ENCODE measurements around the gene CD33. TPM values are rescaled to one million over a fixed set of nuclear protein-coding genes. Genes with fewer than 3 reads are reported as not detected.

Gene CD33
- total and polyA plus RNA-seq, 9 of the 15 experiments (the other 6 are each of a cell fraction or from before 2014, with no cell fraction given), result 36.1 to 88.6 (median 49.6) TPM

DNA sequence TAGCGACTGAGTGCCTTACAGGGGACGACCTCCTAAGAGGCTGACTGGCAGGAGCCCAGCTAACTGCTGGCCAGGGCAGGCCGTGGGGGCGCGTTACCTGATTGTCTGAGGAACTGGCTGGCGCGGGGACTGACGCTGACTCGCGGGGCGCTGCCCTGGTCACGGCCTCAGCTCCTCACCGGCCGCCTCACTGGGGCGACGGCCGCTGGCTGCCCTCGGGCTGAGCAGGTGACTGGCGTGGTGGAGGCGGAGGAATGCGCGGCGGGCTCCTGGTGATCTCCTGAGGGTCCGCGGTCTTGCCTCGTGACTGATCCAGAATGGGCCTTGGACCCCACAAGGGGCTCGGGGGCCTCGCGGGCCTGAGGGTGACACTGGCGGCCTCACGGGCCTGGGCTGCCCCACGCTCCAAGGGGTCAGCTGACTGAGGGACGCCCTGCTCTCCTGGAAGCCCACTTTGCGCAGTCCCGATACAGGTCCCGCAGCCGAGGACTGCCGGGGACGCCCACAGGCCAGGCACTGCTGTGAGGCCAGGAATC, 43.4 kb upstream of the CD33 start (continued):
- TF ChIP-seq SMAD3 (CRISPR knock-in tag; conservative IDR thresholded peaks at IDR 0.05), result no peak
- TF ChIP-seq, protein P1, sequence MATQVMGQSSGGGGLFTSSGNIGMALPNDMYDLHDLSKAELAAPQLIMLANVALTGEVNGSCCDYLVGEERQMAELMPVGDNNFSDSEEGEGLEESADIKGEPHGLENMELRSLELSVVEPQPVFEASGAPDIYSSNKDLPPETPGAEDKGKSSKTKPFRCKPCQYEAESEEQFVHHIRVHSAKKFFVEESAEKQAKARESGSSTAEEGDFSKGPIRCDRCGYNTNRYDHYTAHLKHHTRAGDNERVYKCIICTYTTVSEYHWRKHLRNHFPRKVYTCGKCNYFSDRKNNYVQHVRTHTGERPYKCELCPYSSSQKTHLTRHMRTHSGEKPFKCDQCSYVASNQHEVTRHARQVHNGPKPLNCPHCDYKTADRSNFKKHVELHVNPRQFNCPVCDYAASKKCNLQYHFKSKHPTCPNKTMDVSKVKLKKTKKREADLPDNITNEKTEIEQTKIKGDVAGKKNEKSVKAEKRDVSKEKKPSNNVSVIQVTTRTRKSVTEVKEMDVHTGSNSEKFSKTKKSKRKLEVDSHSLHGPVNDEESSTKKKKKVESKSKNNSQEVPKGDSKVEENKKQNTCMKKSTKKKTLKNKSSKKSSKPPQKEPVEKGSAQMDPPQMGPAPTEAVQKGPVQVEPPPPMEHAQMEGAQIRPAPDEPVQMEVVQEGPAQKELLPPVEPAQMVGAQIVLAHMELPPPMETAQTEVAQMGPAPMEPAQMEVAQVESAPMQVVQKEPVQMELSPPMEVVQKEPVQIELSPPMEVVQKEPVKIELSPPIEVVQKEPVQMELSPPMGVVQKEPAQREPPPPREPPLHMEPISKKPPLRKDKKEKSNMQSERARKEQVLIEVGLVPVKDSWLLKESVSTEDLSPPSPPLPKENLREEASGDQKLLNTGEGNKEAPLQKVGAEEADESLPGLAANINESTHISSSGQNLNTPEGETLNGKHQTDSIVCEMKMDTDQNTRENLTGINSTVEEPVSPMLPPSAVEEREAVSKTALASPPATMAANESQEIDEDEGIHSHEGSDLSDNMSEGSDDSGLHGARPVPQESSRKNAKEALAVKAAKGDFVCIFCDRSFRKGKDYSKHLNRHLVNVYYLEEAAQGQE (IDR thresholded peaks at IDR 0.05; ENCODE audit: borderline replicate concordance), result no peak
- TF ChIP-seq, protein P1 (CRISPR knock-in tag; IDR thresholded peaks at IDR 0.05; ENCODE audit: low read depth), result no peak
- TF ChIP-seq, protein P2, sequence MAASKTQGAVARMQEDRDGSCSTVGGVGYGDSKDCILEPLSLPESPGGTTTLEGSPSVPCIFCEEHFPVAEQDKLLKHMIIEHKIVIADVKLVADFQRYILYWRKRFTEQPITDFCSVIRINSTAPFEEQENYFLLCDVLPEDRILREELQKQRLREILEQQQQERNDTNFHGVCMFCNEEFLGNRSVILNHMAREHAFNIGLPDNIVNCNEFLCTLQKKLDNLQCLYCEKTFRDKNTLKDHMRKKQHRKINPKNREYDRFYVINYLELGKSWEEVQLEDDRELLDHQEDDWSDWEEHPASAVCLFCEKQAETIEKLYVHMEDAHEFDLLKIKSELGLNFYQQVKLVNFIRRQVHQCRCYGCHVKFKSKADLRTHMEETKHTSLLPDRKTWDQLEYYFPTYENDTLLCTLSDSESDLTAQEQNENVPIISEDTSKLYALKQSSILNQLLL (CRISPR knock-in tag; IDR thresholded peaks at IDR 0.05; ENCODE audit: borderline replicate concordance), result no peak
- TF ChIP-seq KAT7 (CRISPR knock-in tag; IDR thresholded peaks at IDR 0.05; ENCODE audit: borderline replicate concordance), result no peak
- TF ChIP-seq TEAD1 (CRISPR knock-in tag; IDR thresholded peaks at IDR 0.05), result no peak
- TF ChIP-seq, protein P3, sequence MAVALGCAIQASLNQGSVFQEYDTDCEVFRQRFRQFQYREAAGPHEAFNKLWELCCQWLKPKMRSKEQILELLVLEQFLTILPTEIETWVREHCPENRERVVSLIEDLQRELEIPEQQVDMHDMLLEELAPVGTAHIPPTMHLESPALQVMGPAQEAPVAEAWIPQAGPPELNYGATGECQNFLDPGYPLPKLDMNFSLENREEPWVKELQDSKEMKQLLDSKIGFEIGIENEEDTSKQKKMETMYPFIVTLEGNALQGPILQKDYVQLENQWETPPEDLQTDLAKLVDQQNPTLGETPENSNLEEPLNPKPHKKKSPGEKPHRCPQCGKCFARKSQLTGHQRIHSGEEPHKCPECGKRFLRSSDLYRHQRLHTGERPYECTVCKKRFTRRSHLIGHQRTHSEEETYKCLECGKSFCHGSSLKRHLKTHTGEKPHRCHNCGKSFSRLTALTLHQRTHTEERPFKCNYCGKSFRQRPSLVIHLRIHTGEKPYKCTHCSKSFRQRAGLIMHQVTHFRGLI (CRISPR knock-in tag; IDR thresholded peaks at IDR 0.05), result no peak
- TF ChIP-seq NFE2L1 (tag; IDR thresholded peaks at IDR 0.05; ENCODE audit: borderline replicate concordance, low read depth), result no peak
- no peak for TF ChIP-seq CCNT2 (IDR thresholded peaks at IDR 0.05; ENCODE audit: borderline replicate concordance, extremely low read depth, insufficient read length, low read depth, low read length)
